Activated CD8-positive, alpha-beta memory T cell treated with anti-CD3 and anti-CD28 coated beads for 24 hours (primary cell): ENCODE data around the gene PAX2.

ENCODE experiments used
- DNase-seq: peaks from one replicate; pipeline ENCODE4 v3.0.0-alpha.2; 2020

Gene PAX2

GRCh38 chr10:100793055-100793454 is 47.7 kb downstream of the PAX2 start:
- no peak for DNase-seq

- no peak for DNase-seq
Measured at GRCh38 chr10:100799881-100800280, 54.5 kb downstream of the PAX2 start.

GRCh38 chr10:100800931-100801330 is 55.5 kb downstream of the PAX2 start:
- no peak for DNase-seq

- DNase-seq: no peak
Measured at GRCh38 chr10:100802196-100802595, 56.8 kb downstream of the PAX2 start.

- DNase-seq: no peak
Measured at GRCh38 chr10:100802607-100803006, 57.2 kb downstream of the PAX2 start.

- DNase-seq: no peak
Measured at GRCh38 chr10:100803492-100803891, 58.1 kb downstream of the PAX2 start.

- DNase-seq: no peak
Measured at GRCh38 chr10:100803908-100804307, 58.5 kb downstream of the PAX2 start.

- DNase-seq: no peak
Measured at GRCh38 chr10:100805543-100806355, 60.4 kb downstream of the PAX2 start.

GRCh38 chr10:100806356-100806645 is 60.9 kb downstream of the PAX2 start:
- DNase-seq: no peak

- DNase-seq: no peak
Measured at GRCh38 chr10:100807241-100807951, 62.0 kb downstream of the PAX2 start.

GRCh38 chr10:100808876-100809275 is 63.5 kb downstream of the PAX2 start:
- no peak for DNase-seq

GRCh38 chr10:100810091-100810834 is 64.9 kb downstream of the PAX2 start:
- no peak for DNase-seq

- DNase-seq: no peak
Measured at GRCh38 chr10:100810835-100811116, 65.4 kb downstream of the PAX2 start.

- no peak for DNase-seq
Measured at GRCh38 chr10:100811261-100811660, 65.9 kb downstream of the PAX2 start.

- no peak for DNase-seq
Measured at GRCh38 chr10:100811752-100812750, 66.7 kb downstream of the PAX2 start.

- no peak for DNase-seq
Measured at GRCh38 chr10:100812978-100813377, 67.6 kb downstream of the PAX2 start.

- no peak for DNase-seq
Measured at GRCh38 chr10:100814751-100815474, 69.5 kb downstream of the PAX2 start.

- DNase-seq: no peak
Measured at GRCh38 chr10:100816671-100817070, 71.3 kb downstream of the PAX2 start.

GRCh38 chr10:100817268-100817839 is 72.0 kb downstream of the PAX2 start:
- DNase-seq: peak; percentile 52

- DNase-seq: no peak
Measured at GRCh38 chr10:100819424-100819823, 74.0 kb downstream of the PAX2 start.

GRCh38 chr10:100823194-100823593 is 77.8 kb downstream of the PAX2 start:
- DNase-seq: no peak

GRCh38 chr10:100824886-100825285 is 79.5 kb downstream of the PAX2 start:
- DNase-seq: no peak
